ENCODE measurements around the gene GALNT12. TPM values are rescaled to one million over a fixed set of nuclear protein-coding genes. Genes with fewer than 3 reads are reported as not detected.

Gene GALNT12
- total RNA-seq, 1 donor from 2014 or later = 10.3 TPM

DNA sequence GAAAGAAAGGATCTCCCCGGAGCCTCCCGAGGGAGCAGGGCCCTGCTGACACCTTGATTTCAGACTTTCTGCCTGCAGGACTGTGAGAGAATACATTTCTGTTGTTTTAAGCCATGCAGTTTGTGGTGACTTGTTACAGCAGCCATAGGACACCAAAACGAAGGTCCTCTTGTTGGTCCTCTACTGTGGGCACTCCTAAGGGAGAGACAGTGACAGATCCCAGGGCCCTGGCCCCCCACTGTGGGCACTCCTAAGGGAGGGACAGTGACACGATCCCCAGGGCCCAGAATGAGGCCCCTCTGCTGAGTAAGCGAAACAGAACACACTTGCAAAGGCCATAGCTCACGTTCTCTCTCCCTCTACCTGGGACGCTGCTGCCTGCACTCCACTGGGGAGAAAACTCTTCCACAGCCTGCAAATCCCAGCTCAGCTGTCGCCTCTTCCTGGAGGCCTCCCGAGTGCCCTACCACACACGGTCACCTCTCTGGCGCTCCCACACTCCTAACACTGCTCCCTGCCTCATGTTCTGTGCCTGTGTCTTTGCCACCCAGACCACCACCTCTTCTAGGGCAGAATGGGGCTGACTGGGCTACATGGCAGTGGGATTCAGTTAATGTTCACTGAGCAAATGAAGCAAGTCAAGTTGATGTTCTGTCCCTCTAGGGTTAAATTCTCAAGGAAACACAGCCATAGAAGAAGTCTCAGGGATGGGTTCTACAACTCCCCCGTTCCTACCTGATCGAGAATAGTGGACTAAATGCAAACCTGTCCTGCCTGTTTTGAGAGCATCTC is 34.9 kb upstream of the GALNT12 start:
- no peak for DNase-seq (ENCODE audit: low spot score in 2 of 2, unreplicated experiment in 2 of 2)
- Mint-ChIP-seq H3K4me3 (no peak overlapping the region), H3K9me3 (no peaks in the 10 kb centered on the region), H3K4me1 (no peaks in the 10 kb centered on the region), H3K27ac (no peak overlapping the region), H3K27me3 (ENCODE audit: low read depth) (no peaks in the 10 kb centered on the region), H3K36me3 (peaks cover 44% of the 10 kb centered on the region)
- TF ChIP-seq, protein P1, sequence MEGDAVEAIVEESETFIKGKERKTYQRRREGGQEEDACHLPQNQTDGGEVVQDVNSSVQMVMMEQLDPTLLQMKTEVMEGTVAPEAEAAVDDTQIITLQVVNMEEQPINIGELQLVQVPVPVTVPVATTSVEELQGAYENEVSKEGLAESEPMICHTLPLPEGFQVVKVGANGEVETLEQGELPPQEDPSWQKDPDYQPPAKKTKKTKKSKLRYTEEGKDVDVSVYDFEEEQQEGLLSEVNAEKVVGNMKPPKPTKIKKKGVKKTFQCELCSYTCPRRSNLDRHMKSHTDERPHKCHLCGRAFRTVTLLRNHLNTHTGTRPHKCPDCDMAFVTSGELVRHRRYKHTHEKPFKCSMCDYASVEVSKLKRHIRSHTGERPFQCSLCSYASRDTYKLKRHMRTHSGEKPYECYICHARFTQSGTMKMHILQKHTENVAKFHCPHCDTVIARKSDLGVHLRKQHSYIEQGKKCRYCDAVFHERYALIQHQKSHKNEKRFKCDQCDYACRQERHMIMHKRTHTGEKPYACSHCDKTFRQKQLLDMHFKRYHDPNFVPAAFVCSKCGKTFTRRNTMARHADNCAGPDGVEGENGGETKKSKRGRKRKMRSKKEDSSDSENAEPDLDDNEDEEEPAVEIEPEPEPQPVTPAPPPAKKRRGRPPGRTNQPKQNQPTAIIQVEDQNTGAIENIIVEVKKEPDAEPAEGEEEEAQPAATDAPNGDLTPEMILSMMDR (IDR thresholded peaks at IDR 0.05; ENCODE audit: unreplicated experiment) = no peak

DNA sequence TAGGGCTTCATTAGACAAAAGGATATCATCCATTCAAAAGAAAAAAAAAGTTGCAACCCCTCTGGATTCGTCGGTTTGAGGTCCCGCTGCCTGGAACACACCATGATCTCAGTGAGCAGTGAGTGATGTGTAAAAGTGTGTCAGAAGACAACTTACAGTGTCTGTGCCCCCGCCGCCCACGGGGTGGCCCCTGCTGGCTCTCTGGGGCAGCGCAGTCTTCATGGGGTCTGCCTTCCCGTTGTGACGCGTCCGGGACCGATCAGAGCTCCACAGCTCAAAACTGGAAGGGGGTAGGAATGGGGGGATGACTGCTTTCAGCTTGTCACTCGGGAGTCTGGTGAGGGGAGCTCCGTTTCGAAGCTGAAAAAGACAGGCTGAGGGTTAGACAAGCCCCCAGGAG is 33.7 kb upstream of the GALNT12 start:
- H3K27me3 Mint-ChIP-seq (ENCODE audit: low read depth) = no peaks in the 10 kb centered on the region
- TF ChIP-seq, protein P1 (IDR thresholded peaks at IDR 0.05; ENCODE audit: unreplicated experiment) = no peak
- DNase-seq (ENCODE audit: low spot score in 2 of 2, unreplicated experiment in 2 of 2) = no peak
- no peaks in the 10 kb centered on the region for H3K9me3 Mint-ChIP-seq
- H3K27ac Mint-ChIP-seq = no peak overlapping the region
- no peak overlapping the region for H3K4me3 Mint-ChIP-seq
- no peaks in the 10 kb centered on the region for H3K4me1 Mint-ChIP-seq
- peaks cover 41% of the 10 kb centered on the region for H3K36me3 Mint-ChIP-seq

DNA sequence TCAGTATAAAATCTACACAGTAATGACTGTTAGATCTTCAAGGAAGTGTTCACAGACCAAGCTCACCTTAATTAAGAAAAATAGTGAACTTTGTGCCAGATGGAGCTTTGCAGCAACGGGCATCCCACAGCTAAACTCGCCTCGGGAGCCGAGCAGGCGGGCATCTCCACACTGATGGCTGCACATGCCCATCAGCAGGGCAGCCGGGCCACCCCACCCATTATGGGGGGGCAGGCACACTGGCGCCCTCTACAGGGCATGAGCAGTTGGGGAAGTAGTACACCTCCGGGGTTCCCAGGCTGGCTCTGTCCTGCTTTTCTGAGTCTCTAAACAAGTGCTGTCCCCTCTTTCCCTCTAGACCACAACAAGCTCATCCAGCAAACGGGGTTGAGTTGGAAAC is 32.7 kb upstream of the GALNT12 start:
- Mint-ChIP-seq H3K27me3 (ENCODE audit: low read depth) (no peaks in the 10 kb centered on the region), H3K9me3 (no peaks in the 10 kb centered on the region), H3K27ac (no peak overlapping the region), H3K4me1 (no peaks in the 10 kb centered on the region), H3K36me3 (peaks cover 37% of the 10 kb centered on the region), H3K4me3 (no peak overlapping the region)
- no peak for DNase-seq (ENCODE audit: low spot score in 2 of 2, unreplicated experiment in 2 of 2)
- TF ChIP-seq, protein P1 (IDR thresholded peaks at IDR 0.05; ENCODE audit: unreplicated experiment) = peak; percentile 18

DNA sequence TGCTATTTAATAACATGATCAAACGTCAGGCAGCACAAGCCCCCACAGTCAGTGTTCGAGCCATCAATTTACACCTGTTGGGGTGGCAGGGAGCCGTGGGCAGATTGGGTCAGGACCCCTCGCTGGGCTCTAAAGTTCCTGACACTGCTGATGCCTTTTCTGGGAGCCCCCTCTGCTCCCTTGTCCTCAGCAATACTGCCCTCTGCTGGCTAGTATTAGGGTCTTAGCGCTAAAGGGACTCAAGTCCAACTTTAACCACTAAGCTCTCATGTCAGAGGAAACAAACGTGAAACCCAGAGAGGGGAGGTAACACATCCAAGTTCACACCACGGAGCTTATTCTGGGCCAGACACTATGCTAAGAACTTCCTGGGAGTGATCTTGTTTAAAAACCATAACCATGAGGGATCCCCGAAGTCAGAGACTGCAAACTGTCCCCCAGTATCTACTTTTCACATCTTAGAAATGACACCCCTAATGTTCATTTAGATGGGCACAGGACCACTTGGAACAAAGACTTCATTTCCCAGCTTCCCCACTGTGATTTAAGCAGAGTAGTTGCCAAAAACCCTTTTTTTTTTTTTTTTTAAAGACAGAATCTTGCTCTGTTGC is 31.5 kb upstream of the GALNT12 start:
- no peak overlapping the region for H3K27ac Mint-ChIP-seq
- no peaks in the 10 kb centered on the region for H3K27me3 Mint-ChIP-seq (ENCODE audit: low read depth)
- H3K9me3 Mint-ChIP-seq = no peaks in the 10 kb centered on the region
- H3K4me1 Mint-ChIP-seq = no peaks in the 10 kb centered on the region
- no peak for DNase-seq (ENCODE audit: low spot score in 2 of 2, unreplicated experiment in 2 of 2)
- H3K4me3 Mint-ChIP-seq = no peak overlapping the region
- TF ChIP-seq, protein P1 (IDR thresholded peaks at IDR 0.05; ENCODE audit: unreplicated experiment) = peak; percentile 62
- peaks cover 29% of the 10 kb centered on the region for H3K36me3 Mint-ChIP-seq

DNA sequence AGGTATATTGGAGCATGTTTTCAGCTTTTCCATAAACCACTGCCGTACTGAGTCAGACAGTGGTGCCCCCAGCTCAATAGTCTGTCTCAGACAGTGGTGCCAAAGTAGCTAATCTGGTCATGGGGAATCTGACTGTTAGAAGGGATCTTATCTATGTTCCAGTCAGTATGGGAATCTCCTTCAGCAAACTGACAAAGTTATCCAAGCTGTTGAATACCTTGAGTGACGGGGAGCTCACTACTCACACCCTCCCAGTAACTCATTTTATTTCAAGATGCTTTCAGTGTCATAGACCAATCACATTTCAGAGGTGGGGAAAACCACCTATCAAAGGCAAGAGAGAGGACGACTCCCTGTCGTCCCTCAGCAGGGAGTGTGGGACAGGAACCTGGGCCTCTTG is 29.9 kb upstream of the GALNT12 start:
- TF ChIP-seq, protein P1 (IDR thresholded peaks at IDR 0.05; ENCODE audit: unreplicated experiment) = no peak
- no peak overlapping the region for H3K27ac Mint-ChIP-seq
- H3K36me3 Mint-ChIP-seq = peaks cover 30% of the 10 kb centered on the region
- no peaks in the 10 kb centered on the region for H3K27me3 Mint-ChIP-seq (ENCODE audit: low read depth)
- H3K9me3 Mint-ChIP-seq = no peaks in the 10 kb centered on the region
- no peaks in the 10 kb centered on the region for H3K4me1 Mint-ChIP-seq
- no peak overlapping the region for H3K4me3 Mint-ChIP-seq
- no peak for DNase-seq (ENCODE audit: low spot score in 2 of 2, unreplicated experiment in 2 of 2)

Measured in mesothelial cell of epicardium (in vitro differentiated cells).